ENCODE data around the gene WDR4. TPM values are rescaled to one million over a fixed set of nuclear protein-coding genes. Genes with fewer than 3 reads are reported as not detected.
A peak's percentile ranks its signal among the peaks of the same experiment; 100 is the strongest.

WDR4 gene
- total and polyA plus RNA-seq, 9 of the 15 experiments (the other 6 are each of a cell fraction or from before 2014, with no cell fraction given), result 5.4 to 95.4 (median 32.1) TPM

GRCh38 chr21:42923553-42924432, 44.5 kb upstream of the WDR4 start (continued):
- TF ChIP-seq ZNF146 (CRISPR knock-in tag; IDR thresholded peaks at IDR 0.05; ENCODE audit: unreplicated experiment) (no peak), ZNF507 (tag; conservative IDR thresholded peaks at IDR 0.05) (no peak), ZNF695 (CRISPR knock-in tag; IDR thresholded peaks at IDR 0.05) (no peak), RHOXF2B (CRISPR knock-in tag; conservative IDR thresholded peaks at IDR 0.05) (no peak), TAL1 (IDR thresholded peaks at IDR 0.05) (peak; percentile 49), EWSR1 (IDR thresholded peaks at IDR 0.05; ENCODE audit: borderline replicate concordance, low read depth, partially characterized antibody) (no peak), DMBX1 (CRISPR knock-in tag; IDR thresholded peaks at IDR 0.05; ENCODE audit: borderline replicate concordance) (peak; percentile 27; the same call in 1 of the 2 replicates), ZFP1 (CRISPR knock-in tag; IDR thresholded peaks at IDR 0.05) (no peak), RFX7 (CRISPR knock-in tag; IDR thresholded peaks at IDR 0.05) (no peak), XRCC5 (IDR thresholded peaks at IDR 0.05; ENCODE audit: low read depth, low read length) (peak; percentile 88), PCBP2 (IDR thresholded peaks at IDR 0.05; ENCODE audit: low read depth, low read length, poor library complexity, severe bottlenecking) (no peak), ZNF174 (CRISPR knock-in tag; IDR thresholded peaks at IDR 0.05) (no peak), NCOA1 (IDR thresholded peaks at IDR 0.05; ENCODE audit: low read depth) (peak; percentile 62; the same call in 1 of the 2 replicates), DLX4 (CRISPR knock-in tag; IDR thresholded peaks at IDR 0.05) (no peak), CAMTA2 (CRISPR knock-in tag; conservative IDR thresholded peaks at IDR 0.05) (no peak), ARID3A (IDR thresholded peaks at IDR 0.05; ENCODE audit: borderline replicate concordance, low read depth, low read length) (peak; percentile 65), NUFIP1 (IDR thresholded peaks at IDR 0.05; ENCODE audit: partially characterized antibody) (peak; percentile 50), SMC3 (conservative IDR thresholded peaks at IDR 0.05; ENCODE audit: insufficient read depth, low read depth, low read length) (peak; percentile 96), ZNF696 (CRISPR knock-in tag; conservative IDR thresholded peaks at IDR 0.05) (no peak), TGIF2 (CRISPR knock-in tag; IDR thresholded peaks at IDR 0.05) (no peak), SREBF2 (CRISPR knock-in tag; IDR thresholded peaks at IDR 0.05) (no peak), ZNF324 (CRISPR knock-in tag; IDR thresholded peaks at IDR 0.05) (no peak), ZNF583 (CRISPR knock-in tag; IDR thresholded peaks at IDR 0.05) (no peak), IFI16 (CRISPR knock-in tag; IDR thresholded peaks at IDR 0.05) (no peak), PYGO2 (tag; IDR thresholded peaks at IDR 0.05) (no peak), USF2 (CRISPR knock-in tag; IDR thresholded peaks at IDR 0.05) (no peak)
